Suprapubic skin (tissue), 4 donors: ENCODE data around the gene TUBG2.

Experiments used
- CTCF ChIP-seq, 2 donors: fragments of 200-600 bp in 1 of 2; fragments of 450-650 bp in 1 of 2; sonication (generic) in 1 of 2; IDR thresholded peaks; one replicate each; pipeline ENCODE4 v1.5.1; 2016 to 2019; ENCODE audit warnings: antibody characterized with exemption in 2 of 2, mild to moderate bottlenecking in 1 of 2, moderate library complexity in 1 of 2
- EP300 ChIP-seq: sonication (generic); formaldehyde crosslinking; IDR thresholded peaks from one replicate; pipeline ENCODE4 v1.6.1; 2017; ENCODE audit warnings: antibody characterized with exemption
- POLR2A ChIP-seq, 2 donors: fragments of 450-650 bp; IDR thresholded peaks; one replicate each; pipeline ENCODE4 v1.6.1; 2017; ENCODE audit warnings: antibody characterized with exemption in 2 of 2, mild to moderate bottlenecking in 2 of 2, moderate library complexity in 2 of 2
- POLR2AphosphoS5 ChIP-seq, 3 donors: sonication (generic); formaldehyde crosslinking; IDR thresholded peaks; one replicate each; pipeline ENCODE4 v1.6.1; 2017; ENCODE audit warnings: antibody characterized with exemption in 3 of 3

GRCh38 chr17:42678951-42679491 is 19.9 kb downstream of the TUBG2 start:
- TF ChIP-seq EP300 = no peak
- no peak for TF ChIP-seq CTCF (IDR thresholded peaks at IDR 0.05)
- no peak for TF ChIP-seq POLR2A (IDR thresholded peaks at IDR 0.05)
- no peak for TF ChIP-seq POLR2AphosphoS5 (IDR thresholded peaks at IDR 0.05)
